HG03045 (cell line): Measurements from ENCODE around the gene IL17B.
A peak's percentile ranks its signal among the peaks of the same experiment; 100 is the strongest.
"Not testable (repeated sequence)": the region's sequence is repeated elsewhere in the genome, so short reads cannot be mapped to it uniquely, and the experiment has no call there.

ENCODE experiments used
- ATAC-seq: cut with Tn5 transposase; IDR thresholded peaks from one replicate; pipeline ENCODE4 v1.9.1; 2021; ENCODE audit warnings: mild to moderate bottlenecking, moderate library complexity; ENCODE audit not compliant: unreplicated experiment

Gene IL17B

DNA sequence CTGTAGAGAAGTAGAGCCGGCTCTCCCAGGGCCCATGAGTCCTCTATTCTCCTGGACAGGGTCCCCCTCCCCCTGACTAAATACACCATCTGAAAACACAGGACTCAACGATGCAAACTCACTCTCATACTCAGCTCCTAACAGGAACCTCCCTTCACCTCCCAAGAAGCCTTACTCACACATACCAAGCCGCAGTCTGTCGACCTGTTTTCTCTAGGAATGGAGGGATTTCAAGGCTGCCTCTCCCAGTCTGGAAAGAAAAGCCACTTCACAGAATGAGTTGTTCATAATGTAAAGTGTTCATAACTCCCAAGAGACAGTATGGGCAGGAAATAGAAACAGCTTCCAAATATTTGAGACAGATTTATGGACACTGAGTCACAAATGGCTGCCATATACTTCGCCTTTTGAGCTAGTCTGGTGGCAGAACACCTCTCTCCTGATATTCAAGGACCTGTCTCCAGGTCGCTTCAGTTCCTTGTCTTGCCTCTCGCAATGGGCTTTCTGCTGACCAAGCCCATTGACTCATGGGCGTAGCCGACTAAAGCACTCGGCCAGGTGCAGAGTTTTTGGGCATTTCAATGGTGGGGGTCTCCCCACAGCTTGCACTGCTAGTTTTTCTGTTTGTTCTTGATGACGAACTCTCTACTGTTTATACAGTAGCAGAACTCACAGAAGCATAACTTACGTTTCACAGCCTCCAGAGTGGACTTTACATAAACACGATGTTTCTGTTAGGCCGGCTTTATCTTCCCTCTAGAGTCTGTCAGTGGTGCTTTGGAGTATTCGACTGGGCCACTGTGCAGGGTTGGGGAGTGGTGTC lies 25.0 kb upstream of the IL17B start:
- ATAC-seq, result no peak

- ATAC-seq, result no peak
Observed at GRCh38 chr5:149402291-149402690, 23.2 kb upstream of the IL17B start.

- no peak for ATAC-seq
Observed at GRCh38 chr5:149401051-149401450, 22.0 kb upstream of the IL17B start.

- no peak for ATAC-seq
Observed at GRCh38 chr5:149400304-149400703, 21.2 kb upstream of the IL17B start.

GRCh38 chr5:149399775-149400174 lies 20.7 kb upstream of the IL17B start:
- no peak for ATAC-seq

DNA sequence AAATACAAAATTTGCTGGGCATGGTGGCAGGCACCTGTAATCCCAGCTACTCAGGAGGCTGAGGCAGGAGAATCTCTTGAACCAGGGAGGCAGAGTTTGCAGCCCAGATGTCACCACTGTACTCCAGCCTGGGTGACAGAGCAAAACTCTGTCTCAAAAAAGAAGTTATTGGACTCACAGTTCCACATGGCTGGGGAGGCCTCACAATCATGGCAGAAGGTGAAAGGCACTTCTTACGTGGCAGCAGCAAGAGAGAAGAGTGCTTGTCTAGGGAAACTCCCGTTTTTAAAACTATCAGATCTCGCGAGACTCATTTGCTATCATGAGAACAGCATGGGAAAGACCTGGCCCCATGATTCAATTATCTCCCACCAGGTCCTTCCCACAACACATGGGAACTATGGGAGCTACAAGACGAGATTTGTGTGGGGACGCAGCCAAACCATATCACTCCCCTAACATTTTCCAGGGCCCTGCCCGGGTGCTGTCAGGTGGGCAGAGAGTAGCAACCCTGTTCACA lies 19.7 kb upstream of the IL17B start:
- not testable (repeated sequence) for ATAC-seq

GRCh38 chr5:149397530-149397929 lies 18.4 kb upstream of the IL17B start:
- ATAC-seq, result no peak

DNA sequence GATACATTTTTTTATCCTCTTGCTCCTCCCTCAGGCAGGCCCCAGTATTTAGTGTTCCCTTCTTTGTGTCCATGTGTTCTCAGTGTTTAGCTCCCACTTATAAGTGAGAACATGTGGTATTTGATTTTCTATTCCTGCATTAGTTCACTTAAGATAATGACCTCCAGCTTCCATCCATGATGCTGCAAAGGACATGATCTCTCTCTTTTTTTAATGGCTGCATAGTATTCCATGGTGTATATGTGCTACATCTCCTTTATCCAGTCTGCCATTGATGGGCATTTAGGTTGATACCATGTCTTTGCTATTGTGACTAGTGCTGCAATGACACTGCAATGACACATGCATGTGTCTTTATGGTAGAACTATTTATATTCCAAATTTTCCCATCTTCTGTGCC lies 15.9 kb upstream of the IL17B start:
- ATAC-seq, result not testable (repeated sequence)

GRCh38 chr5:149392718-149393117 lies 13.6 kb upstream of the IL17B start:
- no peak for ATAC-seq

GRCh38 chr5:149391524-149391923 lies 12.4 kb upstream of the IL17B start:
- ATAC-seq, result no peak

GRCh38 chr5:149391076-149391475 lies 12.0 kb upstream of the IL17B start:
- not testable (repeated sequence) for ATAC-seq

- no peak for ATAC-seq
Observed at GRCh38 chr5:149389552-149390495, 10.7 kb upstream of the IL17B start.

DNA sequence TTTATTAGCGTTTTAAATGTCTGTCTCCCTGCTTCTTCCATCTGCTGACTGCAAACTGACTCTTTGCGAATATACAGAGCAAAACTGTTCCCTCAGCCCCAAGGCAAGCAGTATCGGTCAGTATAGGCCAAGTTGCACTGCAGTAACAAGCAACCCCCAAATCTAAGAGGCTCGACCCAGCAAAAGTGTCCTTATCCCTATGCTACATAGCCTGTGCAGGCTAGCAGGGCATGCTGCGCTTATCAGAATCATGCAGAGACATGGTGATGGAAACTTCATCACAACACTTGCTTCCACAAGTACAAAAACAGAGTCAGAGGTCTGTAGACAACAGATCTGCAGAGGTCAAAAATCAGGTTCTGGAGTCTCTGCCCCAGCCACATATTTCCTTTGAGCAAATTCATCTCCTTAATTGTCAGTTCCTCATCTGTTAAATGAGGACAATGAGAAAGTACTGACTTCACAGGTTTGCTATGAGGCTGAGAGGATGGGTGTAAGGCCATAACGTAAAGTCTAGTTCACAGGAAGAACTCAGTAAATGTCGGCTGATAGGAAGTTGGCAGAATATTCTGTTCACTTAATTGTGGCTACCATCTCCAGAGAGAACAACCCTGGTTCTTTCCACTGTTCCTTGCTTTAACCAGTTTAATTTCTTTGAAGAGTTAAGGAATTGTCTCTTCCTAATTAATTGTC lies 9.6 kb upstream of the IL17B start:
- ATAC-seq, result no peak

DNA sequence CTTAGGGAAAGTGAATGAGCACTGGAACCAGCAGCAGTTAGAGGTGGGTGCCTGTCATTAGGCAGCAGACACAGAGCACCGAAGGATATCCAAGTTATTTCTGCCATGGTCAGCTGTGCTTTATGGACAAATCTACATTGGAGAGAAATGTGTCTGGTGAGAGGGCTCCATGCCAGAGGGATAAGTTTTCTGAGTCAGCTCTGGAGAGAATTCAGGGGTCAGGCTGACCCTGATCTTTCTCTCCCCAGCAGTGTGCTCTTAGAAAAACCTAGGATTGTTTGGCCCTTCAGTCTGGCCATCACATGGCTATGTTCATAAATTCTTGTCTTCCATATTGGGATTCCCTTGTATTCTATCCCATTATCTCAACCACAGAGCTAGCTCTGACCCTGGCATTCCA lies 8.9 kb upstream of the IL17B start:
- no peak for ATAC-seq

GRCh38 chr5:149387081-149387631 lies 8.1 kb upstream of the IL17B start:
- no peak for ATAC-seq

DNA sequence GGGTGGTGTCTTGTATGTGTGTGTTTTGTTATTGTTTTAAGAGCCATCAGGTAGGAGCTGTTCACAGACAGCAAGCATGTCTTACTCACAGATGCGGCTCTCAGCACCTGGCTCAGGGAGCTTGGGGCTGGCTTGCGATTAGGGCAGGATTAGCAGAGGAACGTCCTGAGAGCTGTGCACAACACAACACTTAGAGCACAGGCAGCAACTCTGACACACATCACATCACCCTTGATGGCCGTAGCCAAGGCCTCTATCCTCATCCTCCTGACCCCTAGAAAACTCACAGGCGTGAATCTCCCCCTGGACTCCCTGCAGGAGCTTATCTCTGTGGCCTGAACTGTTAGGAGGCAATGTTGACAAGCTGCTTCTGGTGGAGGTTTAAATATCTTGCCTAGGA lies 7.1 kb upstream of the IL17B start:
- no peak for ATAC-seq

DNA sequence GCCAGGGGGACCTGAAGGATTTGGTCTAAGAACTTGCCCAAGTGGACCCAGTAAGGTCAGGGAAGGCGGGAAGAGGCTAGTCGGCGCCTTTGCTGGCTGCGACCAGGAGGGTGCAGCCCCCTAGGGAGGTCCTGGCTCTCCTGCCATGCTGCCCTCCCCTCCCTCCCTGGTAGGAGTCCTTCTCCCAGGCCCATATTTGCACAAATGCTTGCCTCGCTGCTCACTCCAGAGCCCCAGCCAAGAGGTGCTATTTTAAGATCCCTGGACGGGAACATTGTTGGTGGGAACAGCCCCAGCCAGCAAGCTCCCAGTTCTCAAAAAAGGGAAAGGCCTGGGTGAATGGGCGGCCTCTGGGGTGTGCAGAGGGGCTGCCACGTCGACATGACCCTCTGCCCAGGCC lies 4.3 kb upstream of the IL17B start:
- ATAC-seq, result no peak

DNA sequence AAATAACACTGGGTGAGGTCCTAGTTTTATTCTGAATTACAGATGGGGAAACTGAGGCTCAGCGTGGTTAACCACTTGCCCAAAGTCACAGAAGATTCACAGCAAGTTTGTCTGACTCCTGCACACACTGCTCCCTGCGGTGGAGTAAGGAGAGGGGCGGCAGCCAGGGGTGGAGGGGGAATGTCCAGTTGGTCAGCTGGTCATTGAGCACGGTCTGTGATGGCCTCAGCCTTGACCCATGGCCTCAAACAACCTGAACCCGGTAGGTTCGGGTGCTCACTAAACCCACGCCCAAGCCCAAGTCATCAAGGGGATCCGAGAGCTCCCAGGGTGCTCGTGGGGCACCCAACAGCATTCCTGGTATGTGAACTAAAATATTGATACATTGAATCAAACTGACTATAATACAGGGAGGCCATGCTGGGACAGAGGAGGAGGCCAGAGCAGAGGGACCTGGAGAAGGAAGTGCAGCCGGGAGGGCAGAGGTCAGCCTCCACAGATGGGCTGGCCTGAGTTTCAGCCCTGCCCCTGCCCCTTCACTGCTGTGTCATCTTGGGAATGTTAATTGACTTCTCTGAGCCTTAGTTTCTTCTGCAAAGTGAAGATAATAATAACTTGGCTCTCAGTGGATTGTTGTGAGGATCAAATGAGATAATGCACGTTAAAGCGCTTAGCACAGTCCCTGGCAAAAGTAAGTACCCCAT lies 3.6 kb upstream of the IL17B start:
- ATAC-seq, result no peak

DNA sequence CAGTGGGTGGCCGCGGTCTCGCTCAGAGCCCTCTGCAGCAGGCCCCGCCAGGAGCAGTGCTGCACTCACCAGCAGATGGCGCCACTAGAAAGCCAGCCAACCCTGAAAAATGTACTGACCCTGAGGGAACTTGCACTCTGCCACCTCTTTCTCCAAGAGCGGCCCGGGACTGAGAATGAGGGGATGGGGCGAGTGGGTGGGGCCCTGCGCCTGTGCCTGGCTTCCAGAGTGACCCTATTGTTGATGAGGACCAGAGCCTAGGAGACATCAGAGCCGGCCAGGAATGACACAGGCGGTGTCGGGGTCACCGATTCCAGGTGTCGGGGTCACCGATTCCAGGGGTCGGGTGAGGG lies 2.9 kb upstream of the IL17B start:
- ATAC-seq, result peak; percentile 71

DNA sequence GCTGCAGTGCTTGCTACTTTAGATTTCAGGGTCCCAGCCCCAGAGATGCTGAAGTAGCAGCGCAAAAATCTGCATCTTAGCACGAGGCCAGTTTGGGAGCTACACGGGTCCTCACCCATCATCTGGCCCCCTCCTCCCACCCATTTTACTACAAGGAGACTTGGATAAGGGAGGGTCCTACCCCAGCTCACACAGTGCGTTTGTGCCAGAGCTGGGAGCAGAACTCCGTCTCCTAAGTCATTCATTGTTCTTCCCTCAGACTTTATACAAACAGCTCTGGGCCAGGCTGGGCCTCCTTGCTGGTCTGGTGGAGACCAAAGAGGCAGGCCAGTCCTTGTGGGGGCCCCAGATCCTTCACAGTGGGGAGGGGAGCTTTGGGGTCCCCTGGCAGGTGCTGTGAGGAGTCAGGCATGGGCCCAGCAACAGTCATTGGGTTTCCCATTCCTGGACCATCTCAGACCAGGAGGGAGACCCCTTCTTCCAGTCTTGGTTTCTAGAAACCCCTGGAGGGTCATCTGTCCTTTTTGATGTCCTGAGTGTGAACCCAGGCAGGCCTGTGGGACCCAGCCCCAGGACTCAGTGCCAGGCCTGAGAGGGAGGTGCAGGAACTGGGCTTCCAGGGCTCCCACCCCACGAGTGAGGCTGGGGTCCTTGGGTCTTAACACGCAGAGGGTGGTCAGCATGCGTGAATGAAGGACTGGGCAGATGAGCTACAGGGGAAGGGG lies 2.3 kb upstream of the IL17B start:
- no peak for ATAC-seq
